Gastroesophageal sphincter (tissue), 3 donors: ENCODE measurements around the gene CHIC2.

ENCODE experiments used
- EP300 ChIP-seq: sonication (generic); formaldehyde crosslinking; IDR thresholded peaks from one replicate; pipeline ENCODE4 v1.6.1; 2017; ENCODE audit warnings: antibody characterized with exemption, mild to moderate bottlenecking
- POLR2AphosphoS5 ChIP-seq: sonication (generic); formaldehyde crosslinking; IDR thresholded peaks from one replicate; pipeline ENCODE4 v1.6.1; 2017; ENCODE audit warnings: antibody characterized with exemption
- TF ChIP-seq, protein P1 (sequence below), 4 experiments: fragments of 200-600 bp in 2 of 4; fragments of 450-650 bp in 2 of 4; sonication (generic) in 1 of 4; IDR thresholded peaks; one replicate each; pipeline ENCODE4 v1.5.1; 2017 to 2019; ENCODE audit warnings: antibody characterized with exemption in 4 of 4, mild to moderate bottlenecking in 2 of 4, moderate library complexity in 2 of 4

DNA sequence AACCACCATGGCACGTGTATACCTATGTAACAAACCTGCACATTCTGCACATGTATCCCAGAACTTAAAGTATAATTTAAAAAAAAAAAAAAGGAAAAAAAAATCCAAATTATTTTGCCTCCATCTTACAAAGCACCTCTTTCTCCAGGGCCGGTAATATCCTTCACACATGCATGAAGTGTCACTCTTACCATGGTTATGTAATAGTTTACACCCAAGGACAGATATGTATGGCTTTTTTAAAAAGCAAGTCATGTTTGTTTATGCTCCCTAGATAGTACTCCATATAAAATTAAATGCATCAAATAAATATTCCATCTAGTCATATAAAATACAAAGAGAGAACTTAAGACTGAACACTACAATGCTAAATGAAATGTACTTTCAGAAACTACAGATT lies 22.5 kb downstream of the CHIC2 start:
- TF ChIP-seq, protein P1, sequence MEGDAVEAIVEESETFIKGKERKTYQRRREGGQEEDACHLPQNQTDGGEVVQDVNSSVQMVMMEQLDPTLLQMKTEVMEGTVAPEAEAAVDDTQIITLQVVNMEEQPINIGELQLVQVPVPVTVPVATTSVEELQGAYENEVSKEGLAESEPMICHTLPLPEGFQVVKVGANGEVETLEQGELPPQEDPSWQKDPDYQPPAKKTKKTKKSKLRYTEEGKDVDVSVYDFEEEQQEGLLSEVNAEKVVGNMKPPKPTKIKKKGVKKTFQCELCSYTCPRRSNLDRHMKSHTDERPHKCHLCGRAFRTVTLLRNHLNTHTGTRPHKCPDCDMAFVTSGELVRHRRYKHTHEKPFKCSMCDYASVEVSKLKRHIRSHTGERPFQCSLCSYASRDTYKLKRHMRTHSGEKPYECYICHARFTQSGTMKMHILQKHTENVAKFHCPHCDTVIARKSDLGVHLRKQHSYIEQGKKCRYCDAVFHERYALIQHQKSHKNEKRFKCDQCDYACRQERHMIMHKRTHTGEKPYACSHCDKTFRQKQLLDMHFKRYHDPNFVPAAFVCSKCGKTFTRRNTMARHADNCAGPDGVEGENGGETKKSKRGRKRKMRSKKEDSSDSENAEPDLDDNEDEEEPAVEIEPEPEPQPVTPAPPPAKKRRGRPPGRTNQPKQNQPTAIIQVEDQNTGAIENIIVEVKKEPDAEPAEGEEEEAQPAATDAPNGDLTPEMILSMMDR (IDR thresholded peaks at IDR 0.05): no peak
- TF ChIP-seq EP300: no peak
- no peak for TF ChIP-seq POLR2AphosphoS5
